Muscle layer of colon (tissue), 2 donors: ENCODE data around the gene ZNF174.
A peak's percentile ranks its signal among the peaks of the same experiment; 100 is the strongest.

Experiments
- H3K27ac ChIP-seq: one replicate; pipeline ENCODE4 v1.7.0; 2013; ENCODE audit warnings: low read depth, mild to moderate bottlenecking, low read length, moderate library complexity
- H3K27me3 ChIP-seq, 2 donors: one replicate each; pipeline ENCODE4 v1.7.0; 2013; ENCODE audit warnings: low read length in 2 of 2, mild to moderate bottlenecking in 2 of 2; ENCODE audit not compliant: insufficient read depth in 2 of 2, control insufficient read depth in 1 of 2
- H3K36me3 ChIP-seq: one replicate; pipeline ENCODE4 v1.7.0; 2013; ENCODE audit warnings: mild to moderate bottlenecking, low read length; ENCODE audit not compliant: insufficient read depth
- H3K4me1 ChIP-seq: one replicate; pipeline ENCODE4 v1.7.0; 2013; ENCODE audit warnings: mild to moderate bottlenecking, low read length; ENCODE audit not compliant: insufficient read depth
- H3K4me3 ChIP-seq, 2 donors: one replicate each; pipeline ENCODE4 v1.7.0; 2013; ENCODE audit warnings: low read length in 2 of 2, low read depth in 1 of 2, mild to moderate bottlenecking in 1 of 2, moderate library complexity in 1 of 2
- H3K9ac ChIP-seq: one replicate; pipeline ENCODE4 v1.7.0; 2013; ENCODE audit warnings: low read length
- H3K9me3 ChIP-seq: one replicate; pipeline ENCODE4 v1.7.0; 2013; ENCODE audit warnings: mild to moderate bottlenecking, low read length
- donor health status: abdominal sarcoma.
- donor health status: Adenocarcinoma of cecum.

ZNF174 gene

DNA sequence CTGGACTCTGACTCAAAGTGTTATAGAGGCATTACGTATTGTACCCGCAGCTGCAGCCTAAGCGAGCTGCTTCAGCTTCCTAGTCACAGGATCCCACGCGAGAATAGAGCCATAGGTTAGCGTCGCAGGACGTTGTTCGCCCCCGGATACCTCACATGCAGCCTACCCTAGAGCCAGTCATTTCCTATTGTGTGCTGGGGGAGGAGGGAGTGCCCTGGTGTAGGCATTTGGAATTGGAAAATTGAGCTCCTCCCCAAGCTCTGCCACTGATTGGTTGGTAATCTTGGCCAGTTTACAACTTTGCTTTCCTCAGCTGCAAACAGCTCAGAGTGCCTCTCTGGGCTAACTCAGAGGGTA lies 43.0 kb downstream of the ZNF174 start:
- Histone ChIP-seq H3K9me3 (no peaks in the 10 kb centered on the region), H3K4me3 (peak overlapping the region; percentile 64 to 77), H3K9ac (peak overlapping the region; percentile 40), H3K4me1 (peaks cover 9% of the 10 kb centered on the region), H3K27me3 (no peaks in the 10 kb centered on the region), H3K27ac (peak overlapping the region; percentile 55), H3K36me3 (peaks cover 4% of the 10 kb centered on the region)

DNA sequence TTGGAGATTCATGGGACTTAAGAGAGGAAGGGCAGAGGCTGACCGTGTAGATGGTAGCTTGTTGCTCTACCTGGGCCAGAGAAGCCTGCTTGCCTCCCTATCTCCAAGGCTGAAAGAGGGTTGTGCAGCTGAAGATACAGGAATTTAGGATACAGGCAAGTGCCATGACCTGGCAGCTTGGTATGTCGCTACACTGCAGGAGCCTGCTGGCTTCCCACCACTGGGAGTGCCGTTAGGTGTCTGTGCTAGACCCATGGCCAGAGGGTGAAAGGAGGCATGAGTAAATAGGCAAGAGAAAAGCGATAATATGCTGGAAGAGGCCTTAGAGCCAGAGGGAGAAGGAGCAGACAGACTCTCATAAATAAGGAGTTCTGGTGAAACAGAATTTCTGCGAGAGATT lies 53.1 kb downstream of the ZNF174 start:
- Histone ChIP-seq H3K4me3 (no peak overlapping the region), H3K4me1 (peaks cover 9% of the 10 kb centered on the region), H3K9me3 (no peaks in the 10 kb centered on the region), H3K27ac (no peak overlapping the region), H3K36me3 (peaks cover 4% of the 10 kb centered on the region), H3K9ac (no peak overlapping the region), H3K27me3 (no peaks in the 10 kb centered on the region)

DNA sequence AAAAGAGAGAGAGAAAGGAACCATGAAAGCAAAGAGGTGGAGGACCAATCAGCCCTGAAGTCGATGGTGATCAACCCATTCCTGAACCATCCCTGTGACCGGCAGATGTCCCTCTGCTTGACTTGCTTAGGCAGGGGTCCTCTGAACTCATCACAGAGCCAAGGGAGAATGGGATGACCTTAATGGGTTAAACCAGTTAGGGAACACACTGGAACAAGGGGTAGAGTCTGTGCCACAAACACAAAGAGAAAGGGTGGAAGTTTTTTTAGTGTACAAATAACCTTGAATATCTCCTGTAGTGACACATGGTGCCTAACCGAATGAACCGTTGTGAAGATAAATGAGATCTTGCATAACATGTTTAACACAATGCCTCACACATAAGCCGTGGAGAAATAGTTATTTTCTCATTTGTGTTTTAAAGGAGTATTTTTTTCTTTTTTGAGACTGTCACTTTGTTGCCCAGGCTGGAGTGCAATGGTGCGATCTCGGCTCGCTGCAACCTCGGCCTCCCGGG lies 53.7 kb downstream of the ZNF174 start:
- no peak overlapping the region for H3K27ac ChIP-seq
- no peaks in the 10 kb centered on the region for H3K9me3 ChIP-seq
- peaks cover 4% of the 10 kb centered on the region for H3K36me3 ChIP-seq
- no peak overlapping the region for H3K4me3 ChIP-seq
- no peaks in the 10 kb centered on the region for H3K27me3 ChIP-seq
- H3K4me1 ChIP-seq = peaks cover 15% of the 10 kb centered on the region
- H3K9ac ChIP-seq = no peak overlapping the region

DNA sequence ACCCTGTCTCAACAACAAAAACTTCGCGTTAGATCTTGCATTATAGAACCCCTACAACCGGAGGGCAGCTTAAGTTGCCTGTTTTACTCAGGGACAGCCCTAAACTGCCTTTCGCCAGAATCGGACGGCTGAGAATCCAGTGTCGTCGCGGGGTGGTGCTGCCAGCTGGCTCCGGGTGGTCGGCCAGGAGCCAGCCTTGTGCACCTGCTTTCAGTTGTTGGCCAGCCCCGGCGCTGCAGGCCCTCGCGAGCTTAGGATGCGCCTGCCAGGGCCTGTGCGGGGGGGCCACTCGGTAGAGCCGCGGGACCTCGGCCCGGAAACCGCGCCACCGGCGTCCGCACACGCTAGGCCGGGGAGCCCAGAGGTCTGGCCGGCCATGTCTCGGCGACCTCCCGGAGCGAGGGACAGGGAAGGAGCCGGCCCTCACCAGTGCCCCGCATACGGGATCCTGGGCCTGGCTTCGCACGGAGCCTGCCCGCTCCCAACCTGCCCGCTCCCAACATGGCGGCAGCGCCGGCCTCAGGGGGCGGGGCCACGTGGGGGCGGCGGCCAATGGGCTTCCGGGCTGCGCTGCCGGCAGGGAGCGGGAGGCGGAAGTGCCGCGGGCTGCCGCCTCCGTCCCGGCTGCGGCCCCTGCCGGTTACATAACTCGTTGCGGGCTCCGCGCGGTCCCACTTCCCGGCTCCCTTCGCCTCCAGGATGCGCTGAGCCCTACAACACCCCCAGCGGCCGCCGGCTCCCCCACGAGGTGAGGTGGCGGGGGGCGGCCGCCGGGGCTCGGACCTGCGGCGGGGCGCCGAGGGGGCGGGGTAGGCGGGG lies 56.6 kb downstream of the ZNF174 start:
- Histone ChIP-seq H3K27me3 (no peaks in the 10 kb centered on the region), H3K4me1 (peaks cover 31% of the 10 kb centered on the region), H3K9me3 (no peaks in the 10 kb centered on the region), H3K27ac (peak overlapping the region; percentile 95), H3K36me3 (no peaks in the 10 kb centered on the region), H3K9ac (peak overlapping the region; percentile 71), H3K4me3 (peak overlapping the region; percentile 58 to 90)

DNA sequence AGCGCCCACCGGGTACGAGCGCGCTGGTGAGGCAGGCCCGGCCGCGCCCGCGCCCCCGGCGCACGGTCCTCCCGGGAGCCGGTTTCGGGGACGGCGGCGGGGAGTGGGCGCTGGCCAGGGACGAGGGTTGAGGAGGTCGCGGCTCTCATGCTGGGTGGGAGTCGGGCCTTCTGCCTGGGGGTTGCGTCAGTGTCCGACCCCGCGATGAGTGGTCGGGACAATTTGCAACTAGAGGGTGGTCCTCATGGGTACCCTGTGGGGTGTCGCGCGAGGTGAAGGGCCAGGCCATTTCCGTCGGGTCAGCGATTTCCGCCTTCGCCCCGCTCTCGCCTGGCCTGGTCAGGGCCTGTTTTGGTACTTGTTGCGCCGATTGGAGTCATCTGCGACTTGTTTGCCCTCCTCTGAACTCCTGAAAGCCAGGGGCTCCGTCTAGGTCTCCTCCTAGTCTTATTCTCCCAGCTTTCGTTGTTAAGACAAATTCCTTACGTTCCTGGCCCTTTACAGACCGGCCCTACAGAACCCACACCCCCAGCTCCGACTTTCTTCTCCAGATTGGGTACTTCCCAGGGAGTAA lies 57.4 kb downstream of the ZNF174 start:
- peaks cover 31% of the 10 kb centered on the region for H3K4me1 ChIP-seq

DNA sequence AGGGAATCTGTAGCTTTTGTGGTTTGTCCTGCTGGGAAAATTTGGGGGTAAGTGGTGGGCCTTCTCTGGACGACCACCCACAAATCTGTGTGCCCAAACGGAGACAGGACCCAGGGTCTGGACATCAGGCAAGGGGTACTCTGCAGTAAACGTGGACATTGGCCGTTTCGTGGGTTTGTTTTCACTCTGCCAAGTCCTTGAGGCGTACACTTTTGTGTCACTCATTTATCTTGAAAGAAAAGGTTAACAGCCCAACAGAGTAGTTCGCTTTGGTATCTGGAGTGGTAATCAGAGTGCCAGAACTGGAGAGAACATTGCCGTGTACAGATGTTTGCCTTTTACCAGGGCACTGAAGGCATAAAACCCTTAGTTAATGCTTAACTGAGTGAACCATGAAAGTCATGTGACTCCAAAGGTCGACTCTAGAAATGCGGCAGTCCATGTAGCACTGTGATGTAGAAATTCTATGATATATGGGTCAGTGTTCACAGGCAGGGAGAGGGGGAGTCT lies 57.9 kb downstream of the ZNF174 start:
- Histone ChIP-seq H3K4me3 (peak overlapping the region; percentile 58 to 90), H3K9ac (peak overlapping the region; percentile 92), H3K9me3 (no peaks in the 10 kb centered on the region), H3K36me3 (no peaks in the 10 kb centered on the region), H3K27me3 (no peaks in the 10 kb centered on the region), H3K27ac (peak overlapping the region; percentile 84), H3K4me1 (peaks cover 31% of the 10 kb centered on the region)

More for the DNA sequence above, 57.4 kb downstream of the ZNF174 start:
- no peaks in the 10 kb centered on the region for H3K27me3 ChIP-seq
- H3K36me3 ChIP-seq = no peaks in the 10 kb centered on the region
- H3K9me3 ChIP-seq = no peaks in the 10 kb centered on the region
- peak overlapping the region; percentile 58 to 90 for H3K4me3 ChIP-seq
- peak overlapping the region; percentile 92 for H3K9ac ChIP-seq
- H3K27ac ChIP-seq = peak overlapping the region; percentile 84
